Spleen (tissue), 7 donors: ENCODE data around the gene SMIM17.

Experiments
- POLR2A ChIP-seq, 3 donors: fragments of 450-650 bp; IDR thresholded peaks; one replicate each; pipeline ENCODE4 v1.5.1; 2017; ENCODE audit warnings: antibody characterized with exemption in 3 of 3, mild to moderate bottlenecking in 1 of 3
- TF ChIP-seq, protein P1 (sequence below), 11 experiments: fragments of 200-600 bp in 7 of 11; fragments of 450-650 bp in 4 of 11; sonication (generic) in 4 of 11; IDR thresholded peaks in 8 of 11; conservative IDR thresholded peaks in 3 of 11; 1 replicate in 7 of 11; 2 replicates in 4 of 11; pipeline versions ENCODE4 v1.4.0 to v1.8.0; 2016 to 2021; ENCODE audit warnings: antibody characterized with exemption in 11 of 11, inconsistent platforms in 4 of 11, mild to moderate bottlenecking in 1 of 11
- donor health status: DM: no; HTN: no; CAD: no; lungs with moderate emphysema.
- donor health status: DM: no; HTN: no; CAD: no.
- donor health status: DM: no; HTN: no; CAD: no.

GRCh38 chr19:56661248-56661647, 18.3 kb downstream of the SMIM17 start:
- TF ChIP-seq, protein P1, sequence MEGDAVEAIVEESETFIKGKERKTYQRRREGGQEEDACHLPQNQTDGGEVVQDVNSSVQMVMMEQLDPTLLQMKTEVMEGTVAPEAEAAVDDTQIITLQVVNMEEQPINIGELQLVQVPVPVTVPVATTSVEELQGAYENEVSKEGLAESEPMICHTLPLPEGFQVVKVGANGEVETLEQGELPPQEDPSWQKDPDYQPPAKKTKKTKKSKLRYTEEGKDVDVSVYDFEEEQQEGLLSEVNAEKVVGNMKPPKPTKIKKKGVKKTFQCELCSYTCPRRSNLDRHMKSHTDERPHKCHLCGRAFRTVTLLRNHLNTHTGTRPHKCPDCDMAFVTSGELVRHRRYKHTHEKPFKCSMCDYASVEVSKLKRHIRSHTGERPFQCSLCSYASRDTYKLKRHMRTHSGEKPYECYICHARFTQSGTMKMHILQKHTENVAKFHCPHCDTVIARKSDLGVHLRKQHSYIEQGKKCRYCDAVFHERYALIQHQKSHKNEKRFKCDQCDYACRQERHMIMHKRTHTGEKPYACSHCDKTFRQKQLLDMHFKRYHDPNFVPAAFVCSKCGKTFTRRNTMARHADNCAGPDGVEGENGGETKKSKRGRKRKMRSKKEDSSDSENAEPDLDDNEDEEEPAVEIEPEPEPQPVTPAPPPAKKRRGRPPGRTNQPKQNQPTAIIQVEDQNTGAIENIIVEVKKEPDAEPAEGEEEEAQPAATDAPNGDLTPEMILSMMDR (IDR thresholded peaks at IDR 0.05 in 8 of 11, conservative IDR thresholded peaks at IDR 0.05 in 3 of 11): no peak
- TF ChIP-seq POLR2A (IDR thresholded peaks at IDR 0.05): no peak
